ENCODE results near the gene HMOX2. TPM values are rescaled to one million over a fixed set of nuclear protein-coding genes. Genes with fewer than 3 reads are reported as not detected.

The HMOX2 gene
- total RNA-seq, 1 experiment from 2014 or later, result 72.6 TPM

- DNase-seq (ENCODE audit: low read depth, low spot score) (no peak), ATAC-seq (no peak)
- Histone ChIP-seq H3K4me3 (ENCODE audit: low read depth in 2 of 2, low read length in 2 of 2) (no peak overlapping the region), H3K9me3 (ENCODE audit: control insufficient read depth, insufficient read depth, low read depth, low read length) (no peaks in the 10 kb centered on the region), H3K4me1 (ENCODE audit: control insufficient read depth, insufficient read depth, low read length) (no peaks in the 10 kb centered on the region), H3K27me3 (ENCODE audit: control insufficient read depth, insufficient read depth, low read length) (no peaks in the 10 kb centered on the region), H3K36me3 (ENCODE audit: control insufficient read depth, insufficient read depth, low read length) (peaks cover 31% of the 10 kb centered on the region), H3K27ac (ENCODE audit: low read length) (no peak overlapping the region)
- TF ChIP-seq SIN3A (IDR thresholded peaks at IDR 0.05; ENCODE audit: borderline replicate concordance, insufficient read depth, low read depth, low read length) (no peak), CTCF (IDR thresholded peaks at IDR 0.05) (no peak), TCF7L2 (IDR thresholded peaks at IDR 0.05; ENCODE audit: low read depth, low read length) (no peak), POLR2AphosphoS5 (IDR thresholded peaks at IDR 0.05; ENCODE audit: low read depth, low read length) (no peak), REST (IDR thresholded peaks at IDR 0.05; ENCODE audit: insufficient read depth in 1 of 2, low read depth in 2 of 2, low read length in 1 of 2) (no peak)
- POLR2A ChIA-PET, result no interaction called here
- intact Hi-C loops (cut with micrococcal nuclease; ENCODE audit: unreplicated experiment) (no loop called here), in situ Hi-C loops (cut with HindIII; ENCODE audit: low pct_unique_long_range_greater_than_20kb, low sequenced_read_pairs) (no loop called here)
- no TSS peak for BruUV-seq (replicated peaks)
- CTCF ChIA-PET, result no interaction called here
These were observed 40.7 kb upstream of the HMOX2 start for GRCh38 chr16:4435337-4436067.

- no peaks in the 10 kb centered on the region for H3K27me3 ChIP-seq (ENCODE audit: control insufficient read depth, insufficient read depth, low read length)
- intact Hi-C loops (cut with micrococcal nuclease; ENCODE audit: unreplicated experiment), result no loop called here
- DNase-seq (ENCODE audit: low read depth, low spot score), result no peak
- no peak for ATAC-seq
- H3K27ac ChIP-seq (ENCODE audit: low read length), result no peak overlapping the region
- CTCF ChIA-PET, result interaction anchor here (0.6 kb wide), 1 partner anchor 161 kb away, joined by 12 read pairs; no protein-coding TSS in a partner anchor
- no peak overlapping the region for H3K4me3 ChIP-seq (ENCODE audit: low read depth in 2 of 2, low read length in 2 of 2)
- POLR2A ChIA-PET, result no interaction called here
- in situ Hi-C loops (cut with HindIII; ENCODE audit: low pct_unique_long_range_greater_than_20kb, low sequenced_read_pairs), result no loop called here
- peaks cover 45% of the 10 kb centered on the region for H3K36me3 ChIP-seq (ENCODE audit: control insufficient read depth, insufficient read depth, low read length)
- TF ChIP-seq CTCF (IDR thresholded peaks at IDR 0.05), result no peak
- no peak for TF ChIP-seq POLR2AphosphoS5 (IDR thresholded peaks at IDR 0.05; ENCODE audit: low read depth, low read length)
- TF ChIP-seq REST (IDR thresholded peaks at IDR 0.05; ENCODE audit: insufficient read depth in 1 of 2, low read depth in 2 of 2, low read length in 1 of 2), result no peak
- TF ChIP-seq SIN3A (IDR thresholded peaks at IDR 0.05; ENCODE audit: borderline replicate concordance, insufficient read depth, low read depth, low read length), result no peak
- TF ChIP-seq TCF7L2 (IDR thresholded peaks at IDR 0.05; ENCODE audit: low read depth, low read length), result no peak
- H3K9me3 ChIP-seq (ENCODE audit: control insufficient read depth, insufficient read depth, low read depth, low read length), result no peaks in the 10 kb centered on the region
- no TSS peak for BruUV-seq (replicated peaks)
- no peaks in the 10 kb centered on the region for H3K4me1 ChIP-seq (ENCODE audit: control insufficient read depth, insufficient read depth, low read length)
These were observed 38.8 kb upstream of the HMOX2 start for GRCh38 chr16:4437366-4437765.

Data from Panc1 (cell line).